AML-193 (cell line): Measurements from ENCODE around the gene KCTD1.

Experiments used
- DNase-seq, 2 experiments: peaks; one replicate each; lab custom pipeline; 2025; lab: John Stamatoyannopoulos, UW

Gene KCTD1

GRCh38 chr18:26524002-26524401 lies 24.4 kb downstream of the KCTD1 start:
- DNase-seq = no peak

- DNase-seq = no peak
These were observed 26.7 kb downstream of the KCTD1 start for GRCh38 chr18:26521617-26522016.

GRCh38 chr18:26520974-26521373 lies 27.4 kb downstream of the KCTD1 start:
- DNase-seq = no peak

GRCh38 chr18:26519114-26519513 lies 29.2 kb downstream of the KCTD1 start:
- no peak for DNase-seq

GRCh38 chr18:26516964-26517363 lies 31.4 kb downstream of the KCTD1 start:
- no peak for DNase-seq

GRCh38 chr18:26515643-26516487 lies 32.5 kb downstream of the KCTD1 start:
- DNase-seq = no peak

GRCh38 chr18:26511339-26512071 lies 36.8 kb downstream of the KCTD1 start:
- no peak for DNase-seq

- DNase-seq = no peak
These were observed 38.0 kb downstream of the KCTD1 start for GRCh38 chr18:26510337-26510736.

GRCh38 chr18:26506012-26506411 lies 42.3 kb downstream of the KCTD1 start:
- DNase-seq = no peak

- no peak for DNase-seq
These were observed 43.5 kb downstream of the KCTD1 start for GRCh38 chr18:26504831-26505230.

- DNase-seq = no peak
These were observed 45.0 kb downstream of the KCTD1 start for GRCh38 chr18:26503382-26503781.

GRCh38 chr18:26502823-26503222 lies 45.5 kb downstream of the KCTD1 start:
- no peak for DNase-seq

- DNase-seq = no peak
These were observed 50.5 kb downstream of the KCTD1 start for GRCh38 chr18:26497866-26498265.

- no peak for DNase-seq
These were observed 51.8 kb downstream of the KCTD1 start for GRCh38 chr18:26496528-26496927.

GRCh38 chr18:26495287-26495686 lies 53.1 kb downstream of the KCTD1 start:
- no peak for DNase-seq

GRCh38 chr18:26493021-26493420 lies 55.3 kb downstream of the KCTD1 start:
- no peak for DNase-seq

GRCh38 chr18:26491194-26491816 lies 57.0 kb downstream of the KCTD1 start:
- no peak for DNase-seq

GRCh38 chr18:26489881-26490280 lies 58.5 kb downstream of the KCTD1 start:
- no peak for DNase-seq

GRCh38 chr18:26489191-26489590 lies 59.2 kb downstream of the KCTD1 start:
- no peak for DNase-seq

GRCh38 chr18:26488417-26489009 lies 59.8 kb downstream of the KCTD1 start:
- no peak for DNase-seq

- no peak for DNase-seq
These were observed 60.9 kb downstream of the KCTD1 start for GRCh38 chr18:26487437-26487836.

- no peak for DNase-seq
These were observed 64.7 kb downstream of the KCTD1 start for GRCh38 chr18:26483633-26484032.
